DMS53 treated with DMSO at 0.1 percent for 48 hours (cell line): ENCODE results near the gene MAGI2.

Experiments
- DNase-seq: peaks from one replicate; lab custom pipeline; 2025; ENCODE audit not compliant: unreplicated experiment; lab: John Stamatoyannopoulos, UW

The MAGI2 gene

GRCh38 chr7:79453558-79454360, at the start of gene MAGI2:
Gene MAGI2 (minus strand): TSS chr7:79453667. CDS start chr7:79453320, 347 bp downstream.
- DNase-seq, result no peak

DNA sequence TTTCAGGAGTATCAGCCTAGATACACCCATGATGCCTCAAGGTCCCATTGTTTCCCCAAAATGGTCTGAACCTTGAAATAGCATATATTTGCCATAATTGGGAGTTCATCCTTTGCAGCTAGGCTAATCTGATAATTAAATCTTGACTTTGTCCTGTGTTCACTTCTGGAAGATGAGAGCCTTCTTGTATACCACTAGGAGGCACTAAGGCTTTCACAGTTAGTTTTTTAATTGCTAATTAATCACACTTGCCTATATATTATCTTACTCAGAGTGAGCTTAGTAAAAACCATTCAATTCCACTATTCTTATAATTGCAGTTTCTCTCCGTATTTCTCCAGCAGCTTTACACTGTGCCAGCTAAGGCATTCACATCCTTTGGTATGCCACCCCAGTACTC, 48.7 kb upstream of the MAGI2 start:
- DNase-seq, result no peak

DNA sequence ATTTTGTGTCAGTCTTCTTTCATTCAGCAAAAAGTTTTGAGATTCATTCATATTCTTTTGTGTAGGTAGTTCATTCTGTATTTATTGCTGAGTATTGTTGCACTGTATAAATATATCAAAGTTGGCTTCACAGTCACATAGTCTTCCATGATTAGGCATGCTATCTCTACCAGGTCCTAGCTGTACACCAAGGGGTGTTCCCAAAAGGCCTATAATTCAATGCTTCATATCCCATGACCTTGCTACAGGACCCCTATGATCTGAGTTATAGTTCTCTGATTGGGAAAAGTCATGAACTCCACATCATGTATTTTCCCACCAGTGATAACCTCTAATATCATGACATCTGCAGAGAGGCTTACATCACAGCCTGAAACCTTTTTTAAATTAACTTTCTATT, 47.3 kb upstream of the MAGI2 start:
- no peak for DNase-seq

GRCh38 chr7:79497728-79498127, 44.3 kb upstream of the MAGI2 start:
- DNase-seq, result no peak

DNA sequence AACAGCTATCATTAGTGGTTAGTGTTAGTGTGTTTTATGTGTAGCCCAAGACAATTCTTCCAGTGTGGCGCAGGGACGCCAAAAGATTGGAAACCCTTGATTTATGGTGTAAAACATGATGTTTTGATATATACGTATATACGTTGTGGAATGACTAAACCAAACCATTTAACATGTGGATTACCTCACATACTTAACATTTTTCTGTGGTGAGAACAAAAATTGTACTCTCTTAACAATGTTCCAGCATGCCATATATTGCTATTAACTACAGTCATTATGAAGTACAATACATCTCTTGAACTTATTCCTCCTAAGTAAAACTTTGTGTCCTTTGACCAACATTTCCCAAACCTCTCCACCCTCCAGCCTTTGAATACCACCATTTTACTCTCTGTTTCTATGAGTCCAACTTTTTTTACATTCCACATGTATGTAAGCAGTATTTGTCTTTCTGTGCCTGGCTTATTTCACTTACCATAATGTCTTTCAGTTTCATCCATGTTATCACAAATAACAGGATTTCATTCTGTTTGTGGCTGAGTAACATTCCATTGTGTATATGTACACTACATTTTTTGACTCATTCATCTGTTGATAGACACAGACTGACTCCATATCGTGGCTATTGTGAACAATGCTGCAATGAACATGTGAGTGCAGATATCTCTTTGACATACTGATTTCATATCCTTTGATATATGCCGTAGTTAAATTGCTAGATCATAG, 42.2 kb upstream of the MAGI2 start:
- DNase-seq, result no peak

DNA sequence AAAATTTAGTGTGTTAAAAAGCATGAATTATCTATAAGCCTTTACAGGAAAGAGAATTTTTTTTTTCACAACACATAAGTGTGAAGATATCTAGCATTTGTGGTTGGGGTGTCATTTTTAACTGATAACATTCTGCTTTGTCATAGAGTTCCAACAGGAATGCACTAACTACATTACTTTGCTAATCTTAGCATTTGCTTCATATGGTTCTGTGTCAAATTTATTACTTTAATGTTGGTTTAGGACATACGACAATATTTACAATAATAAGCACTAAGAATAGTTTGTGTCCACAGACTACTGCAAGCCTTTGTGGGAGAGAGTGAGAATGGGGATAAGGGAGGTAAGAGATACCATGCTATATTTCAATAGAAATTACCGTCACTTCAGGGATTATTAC, 40.6 kb upstream of the MAGI2 start:
- DNase-seq, result no peak

GRCh38 chr7:79489371-79489770, 35.9 kb upstream of the MAGI2 start:
- peak; percentile 81 for DNase-seq

GRCh38 chr7:79478386-79478785, 24.9 kb upstream of the MAGI2 start:
- no peak for DNase-seq

- DNase-seq, result no peak
These were observed 22.0 kb upstream of the MAGI2 start for GRCh38 chr7:79475455-79475854.

- DNase-seq, result no peak
These were observed 18.2 kb upstream of the MAGI2 start for GRCh38 chr7:79471699-79472098.

- no peak for DNase-seq
These were observed 17.8 kb upstream of the MAGI2 start for GRCh38 chr7:79471283-79471682.

DNA sequence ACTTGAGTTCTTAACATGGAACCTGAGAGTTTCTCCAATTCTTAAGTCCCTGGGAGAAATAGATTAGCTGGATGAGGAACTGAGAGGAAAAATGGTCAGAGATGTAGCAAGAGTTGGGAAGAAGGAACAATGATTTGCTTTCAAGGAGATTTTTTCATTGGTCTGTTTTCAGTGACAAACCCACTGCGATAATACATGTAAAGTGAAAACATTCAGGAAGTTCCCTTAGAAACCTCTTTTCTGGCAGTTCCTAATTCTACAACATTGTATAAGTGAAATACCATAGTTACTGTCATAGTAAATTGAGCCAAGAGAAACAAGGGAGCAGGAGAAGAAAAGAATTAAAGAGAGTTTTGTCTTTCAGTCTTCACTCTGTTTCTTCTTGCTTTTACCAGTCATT, 12.1 kb upstream of the MAGI2 start:
- no peak for DNase-seq

DNA sequence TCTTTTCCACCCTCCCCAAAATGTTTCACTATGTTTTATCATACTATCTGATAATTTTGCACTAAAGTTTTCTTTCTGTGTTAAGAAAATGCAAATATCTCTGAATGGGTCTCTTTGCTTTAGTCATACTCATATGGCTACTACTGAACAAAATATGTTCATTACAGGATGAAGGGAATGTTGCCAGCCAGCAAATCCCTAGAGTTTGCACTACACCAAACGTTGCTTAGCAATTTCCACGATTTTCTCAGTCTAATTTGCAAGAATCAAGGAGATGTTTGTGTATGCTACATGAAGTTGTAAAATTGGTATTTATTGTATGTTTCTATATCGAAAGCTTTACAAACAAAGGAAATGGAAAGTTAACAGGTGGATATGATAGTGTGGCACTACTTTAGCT, 10.6 kb upstream of the MAGI2 start:
- DNase-seq, result no peak

DNA sequence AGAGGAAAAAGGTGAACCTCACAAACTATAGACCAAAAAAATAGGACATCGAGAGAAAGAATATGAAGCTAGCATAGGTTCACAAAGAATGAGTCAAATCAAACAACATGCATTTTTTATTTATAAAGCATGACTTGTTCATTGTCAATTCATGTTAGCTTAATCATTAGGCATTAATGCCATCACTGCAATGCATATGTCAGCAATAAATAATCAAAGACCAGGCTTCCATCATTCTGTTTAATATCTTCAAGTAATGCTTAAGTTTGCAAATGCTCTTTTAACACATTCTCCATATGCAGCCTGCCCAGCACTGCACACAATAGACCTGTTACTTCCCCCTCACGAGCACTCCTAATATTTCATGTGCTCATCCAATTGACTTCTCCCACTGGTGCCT, 8.9 kb upstream of the MAGI2 start:
- peak; percentile 9 for DNase-seq

GRCh38 chr7:79461660-79462059, 8.2 kb upstream of the MAGI2 start:
- DNase-seq, result peak; percentile 77

GRCh38 chr7:79459381-79459780, 5.9 kb upstream of the MAGI2 start:
- DNase-seq, result no peak

- no peak for DNase-seq
These were observed 5.3 kb upstream of the MAGI2 start for GRCh38 chr7:79458796-79459195.

- DNase-seq, result no peak
These were observed 1.8 kb upstream of the MAGI2 start for GRCh38 chr7:79455173-79455790.

- DNase-seq, result no peak
These were observed 994 bp upstream of the MAGI2 start for GRCh38 chr7:79454361-79454960.

DNA sequence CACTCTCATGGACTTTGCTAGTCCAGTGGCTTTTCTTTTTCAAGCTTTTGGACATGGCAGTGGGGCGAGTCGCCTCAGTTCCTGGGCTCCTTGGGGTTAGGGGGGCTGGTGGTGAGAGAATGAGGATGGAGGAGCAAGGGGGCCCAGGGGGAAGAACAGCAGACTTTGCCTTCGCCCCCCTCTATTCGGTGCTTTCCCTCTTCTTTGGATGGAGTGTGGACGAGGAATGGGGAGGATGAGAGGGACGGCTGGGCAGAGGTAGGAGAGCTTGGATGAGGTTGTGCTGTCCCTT, 255 bp downstream of the MAGI2 start:
- DNase-seq, result no peak

DNA sequence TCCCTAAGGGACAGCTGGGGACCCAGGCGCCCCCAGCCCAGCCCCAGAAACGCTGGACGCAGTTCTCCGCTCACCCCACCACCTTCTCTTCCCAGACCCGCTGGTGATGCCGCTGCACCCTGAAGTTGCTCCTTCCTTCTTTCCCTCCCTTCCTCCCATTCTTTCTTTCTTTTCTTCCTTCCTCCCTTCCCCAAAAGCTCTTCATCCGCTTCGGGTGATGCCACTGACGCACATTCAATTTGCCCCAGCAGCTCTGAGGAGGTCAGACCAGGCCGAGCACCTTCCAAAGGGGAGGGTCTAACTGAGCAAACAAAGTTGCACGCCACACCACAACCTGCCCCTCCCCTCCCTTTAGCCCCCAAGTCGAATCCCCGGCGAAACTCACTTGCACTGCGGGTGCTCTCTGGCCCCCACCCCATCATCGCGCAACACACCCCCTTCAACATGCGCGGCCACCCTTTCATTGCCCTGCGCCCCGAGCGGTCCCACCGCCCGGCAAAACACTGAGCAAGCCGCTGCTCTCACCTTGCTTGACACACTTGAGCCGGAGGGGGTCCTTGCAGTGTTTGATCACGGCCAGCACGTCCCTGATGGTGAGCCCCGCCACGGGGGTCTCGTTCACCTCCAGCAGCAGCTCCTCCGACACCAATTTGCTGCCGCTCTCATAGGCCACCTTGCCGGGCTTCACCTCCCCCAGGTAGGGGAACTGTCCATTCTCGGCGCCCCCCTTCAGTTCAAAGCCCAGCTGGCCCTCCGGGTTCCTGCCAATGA, 787 bp downstream of the MAGI2 start:
- peak; percentile 40 for DNase-seq
